ENCODE data around the gene PTPRCAP.

Gene PTPRCAP

DNA sequence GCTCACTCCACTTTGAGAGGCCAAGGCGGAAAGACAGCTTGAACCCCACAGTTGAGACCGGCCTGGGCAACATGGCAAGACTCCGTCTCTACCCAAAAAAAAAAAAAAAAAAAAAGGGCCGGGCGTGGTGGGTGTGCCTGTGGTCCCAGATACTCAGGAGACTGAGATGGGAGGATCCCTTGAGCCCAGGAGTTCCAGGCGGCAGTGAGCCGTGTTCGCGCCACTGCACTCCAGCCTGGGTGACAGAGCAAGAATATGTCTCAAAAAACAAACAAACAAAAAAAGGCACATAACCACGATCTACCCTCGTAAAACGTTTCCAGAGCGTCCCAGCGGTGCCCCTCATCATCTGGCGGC is 46.6 kb downstream of the PTPRCAP start:
- POLR2A ChIA-PET: interaction anchor here (0.9 to 2.5 kb wide), 3 partner anchors 11 to 74 kb away, joined by 3 to 31 read pairs (median 5); partner anchors contain the start of gene PPP1CA
- CTCF ChIA-PET: interaction anchor here (0.6 to 47.5 kb wide), 7 partner anchors 10 to 129 kb away, joined by 3 to 2108 read pairs (median 5); partner anchors contain the start of genes CLCF1, PITPNM1, POLD4 and PPP1CA
- TF ChIP-seq, protein P1, sequence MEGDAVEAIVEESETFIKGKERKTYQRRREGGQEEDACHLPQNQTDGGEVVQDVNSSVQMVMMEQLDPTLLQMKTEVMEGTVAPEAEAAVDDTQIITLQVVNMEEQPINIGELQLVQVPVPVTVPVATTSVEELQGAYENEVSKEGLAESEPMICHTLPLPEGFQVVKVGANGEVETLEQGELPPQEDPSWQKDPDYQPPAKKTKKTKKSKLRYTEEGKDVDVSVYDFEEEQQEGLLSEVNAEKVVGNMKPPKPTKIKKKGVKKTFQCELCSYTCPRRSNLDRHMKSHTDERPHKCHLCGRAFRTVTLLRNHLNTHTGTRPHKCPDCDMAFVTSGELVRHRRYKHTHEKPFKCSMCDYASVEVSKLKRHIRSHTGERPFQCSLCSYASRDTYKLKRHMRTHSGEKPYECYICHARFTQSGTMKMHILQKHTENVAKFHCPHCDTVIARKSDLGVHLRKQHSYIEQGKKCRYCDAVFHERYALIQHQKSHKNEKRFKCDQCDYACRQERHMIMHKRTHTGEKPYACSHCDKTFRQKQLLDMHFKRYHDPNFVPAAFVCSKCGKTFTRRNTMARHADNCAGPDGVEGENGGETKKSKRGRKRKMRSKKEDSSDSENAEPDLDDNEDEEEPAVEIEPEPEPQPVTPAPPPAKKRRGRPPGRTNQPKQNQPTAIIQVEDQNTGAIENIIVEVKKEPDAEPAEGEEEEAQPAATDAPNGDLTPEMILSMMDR (IDR thresholded peaks at IDR 0.05; ENCODE audit: insufficient read depth, low read length, missing control alignments): no peak
- DNase-seq (ENCODE audit: low read depth, low spot score): no peak
- peak overlapping the region; percentile 95 for H3K4me3 ChIP-seq (ENCODE audit: low read depth, low read length)

DNA sequence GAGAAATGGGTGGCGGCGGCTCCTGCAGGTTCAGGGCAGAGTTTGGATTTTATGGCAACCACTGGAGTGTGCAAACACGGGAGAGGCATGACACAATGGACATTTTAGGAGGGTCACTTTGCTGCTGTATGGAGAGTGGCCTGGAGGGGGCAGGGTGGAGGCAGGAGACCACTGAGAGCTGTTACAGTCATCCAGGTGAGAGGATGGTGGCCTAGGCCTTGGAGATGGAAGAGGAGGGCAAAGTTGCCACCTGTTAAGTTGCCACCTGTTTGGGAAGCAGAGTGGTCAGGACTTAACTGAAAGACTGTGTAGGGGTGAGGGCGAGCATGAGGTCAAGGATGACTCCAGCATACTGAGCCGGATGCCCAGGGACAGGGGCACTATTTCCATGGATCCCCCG is 48.0 kb downstream of the PTPRCAP start:
- POLR2A ChIA-PET: no interaction called here
- CTCF ChIA-PET: interaction anchor here (17.4 to 47.5 kb wide), 3 partner anchors 9 to 48 kb away, joined by 310 to 2108 read pairs (median 2108); partner anchors contain the start of genes CLCF1, POLD4, PPP1CA and RAD9A
- no peak overlapping the region for H3K4me3 ChIP-seq (ENCODE audit: low read depth, low read length)
- TF ChIP-seq, protein P1 (IDR thresholded peaks at IDR 0.05; ENCODE audit: insufficient read depth, low read length, missing control alignments): peak; percentile 63
- DNase-seq (ENCODE audit: low read depth, low spot score): no peak

GRCh38 chr11:67387518-67387917 is 50.0 kb downstream of the PTPRCAP start:
- H3K4me3 ChIP-seq (ENCODE audit: low read depth, low read length): no peak overlapping the region
- CTCF ChIA-PET: interaction anchor here (1.0 to 47.5 kb wide), 6 partner anchors 7 to 124 kb away, joined by 4 to 2108 read pairs (median 238); partner anchors contain the start of genes CLCF1, GRK2, POLD4 and PPP1CA
- DNase-seq (ENCODE audit: low read depth, low spot score): no peak
- TF ChIP-seq, protein P1 (IDR thresholded peaks at IDR 0.05; ENCODE audit: insufficient read depth, low read length, missing control alignments): no peak
- POLR2A ChIA-PET: interaction anchor here (0.8 kb wide), 1 partner anchor 34 kb away, joined by 3 read pairs; no protein-coding TSS in a partner anchor

DNA sequence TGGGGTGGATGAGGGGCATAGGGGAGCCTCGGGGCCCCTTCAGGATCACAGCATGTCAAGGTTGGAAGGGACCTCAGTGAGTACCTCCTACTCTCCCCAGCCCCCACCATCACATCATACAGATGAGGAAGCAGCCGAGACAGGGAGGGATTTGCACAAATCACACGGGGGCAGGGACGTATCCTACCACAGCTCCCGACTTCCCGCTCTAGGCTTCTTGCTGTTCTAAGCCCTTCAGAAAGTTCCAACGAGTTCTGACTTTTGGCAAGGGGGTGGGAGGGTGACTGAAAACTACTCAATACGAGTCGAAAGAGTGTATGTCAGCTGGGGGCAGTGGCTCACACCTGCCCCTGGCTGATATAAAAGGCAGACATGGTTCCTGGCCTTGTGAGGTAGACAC is 50.4 kb downstream of the PTPRCAP start:
- H3K4me3 ChIP-seq (ENCODE audit: low read depth, low read length): no peak overlapping the region
- DNase-seq (ENCODE audit: low read depth, low spot score): no peak
- TF ChIP-seq, protein P1 (IDR thresholded peaks at IDR 0.05; ENCODE audit: insufficient read depth, low read length, missing control alignments): no peak
- POLR2A ChIA-PET: interaction anchor here (0.8 kb wide), 1 partner anchor 33 kb away, joined by 3 read pairs; no protein-coding TSS in a partner anchor
- CTCF ChIA-PET: interaction anchor here (0.9 to 47.5 kb wide), 8 partner anchors 6 to 124 kb away, joined by 3 to 2108 read pairs (median 132); partner anchors contain the start of genes CLCF1, GRK2, POLD4 and PPP1CA
